ENCODE results near the gene KRTAP19-3.

DNA sequence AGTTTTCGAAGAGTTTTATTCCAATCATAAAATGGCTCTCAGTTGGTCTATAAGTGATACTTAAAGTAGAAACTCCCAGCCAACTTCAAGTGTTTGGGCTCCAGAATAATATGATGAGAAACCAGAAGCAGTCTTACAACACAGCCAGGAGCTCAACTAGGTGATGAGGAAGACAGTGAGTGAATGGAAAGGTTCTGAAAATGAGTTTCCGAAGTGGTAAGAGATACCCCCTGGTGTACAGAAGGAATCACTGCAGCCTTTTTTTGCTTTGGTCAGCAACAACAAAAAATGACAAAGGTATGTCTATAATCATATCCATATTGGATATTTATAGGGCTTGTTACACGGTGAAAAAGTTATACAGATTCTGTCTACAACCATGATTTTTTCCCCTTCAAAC lies 28.1 kb downstream of the KRTAP19-3 start:
- TF ChIP-seq, protein P1, sequence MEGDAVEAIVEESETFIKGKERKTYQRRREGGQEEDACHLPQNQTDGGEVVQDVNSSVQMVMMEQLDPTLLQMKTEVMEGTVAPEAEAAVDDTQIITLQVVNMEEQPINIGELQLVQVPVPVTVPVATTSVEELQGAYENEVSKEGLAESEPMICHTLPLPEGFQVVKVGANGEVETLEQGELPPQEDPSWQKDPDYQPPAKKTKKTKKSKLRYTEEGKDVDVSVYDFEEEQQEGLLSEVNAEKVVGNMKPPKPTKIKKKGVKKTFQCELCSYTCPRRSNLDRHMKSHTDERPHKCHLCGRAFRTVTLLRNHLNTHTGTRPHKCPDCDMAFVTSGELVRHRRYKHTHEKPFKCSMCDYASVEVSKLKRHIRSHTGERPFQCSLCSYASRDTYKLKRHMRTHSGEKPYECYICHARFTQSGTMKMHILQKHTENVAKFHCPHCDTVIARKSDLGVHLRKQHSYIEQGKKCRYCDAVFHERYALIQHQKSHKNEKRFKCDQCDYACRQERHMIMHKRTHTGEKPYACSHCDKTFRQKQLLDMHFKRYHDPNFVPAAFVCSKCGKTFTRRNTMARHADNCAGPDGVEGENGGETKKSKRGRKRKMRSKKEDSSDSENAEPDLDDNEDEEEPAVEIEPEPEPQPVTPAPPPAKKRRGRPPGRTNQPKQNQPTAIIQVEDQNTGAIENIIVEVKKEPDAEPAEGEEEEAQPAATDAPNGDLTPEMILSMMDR (IDR thresholded peaks at IDR 0.05), result peak in 1 of 3 donors; percentile 27
- TF ChIP-seq POLR2AphosphoS5 (IDR thresholded peaks at IDR 0.05) (no peak), POLR2A (IDR thresholded peaks at IDR 0.05) (no peak)
